Loucy (cell line): Measurements from ENCODE around the gene LCMT2.

Source experiments
- H2AFZ ChIP-seq: fragments of 200-600 bp; sonication (generic); 2 replicates; pipeline ENCODE4 v1.6.0; 2016; ENCODE audit warnings: antibody characterized with exemption, mild to moderate bottlenecking, low read length, moderate library complexity
- H3F3A ChIP-seq: fragments of 200-600 bp; 2 replicates; pipeline ENCODE4 v1.6.0; 2016; ENCODE audit warnings: antibody characterized with exemption, low read depth, mild to moderate bottlenecking
- H3K27me3 ChIP-seq: fragments of 200-600 bp; sonication (generic); 2 replicates; pipeline ENCODE4 v1.6.1; 2014; ENCODE audit warnings: low read length, mild to moderate bottlenecking; ENCODE audit not compliant: insufficient read depth, poor library complexity, severe bottlenecking
- H3K36me3 ChIP-seq: fragments of 200-600 bp; sonication (generic); 2 replicates; pipeline ENCODE4 v1.6.1; 2016; ENCODE audit warnings: low read length; ENCODE audit not compliant: insufficient read depth
- H3K4me1 ChIP-seq: fragments of 200-600 bp; sonication (generic); 2 replicates; pipeline ENCODE4 v1.5.1; 2014; ENCODE audit warnings: low read length, mild to moderate bottlenecking; ENCODE audit not compliant: insufficient read depth, poor library complexity, severe bottlenecking
- H3K4me2 ChIP-seq: fragments of 200-600 bp; sonication (generic); 2 replicates; pipeline ENCODE4 v1.6.0; 2014; ENCODE audit warnings: antibody characterized with exemption, low read length, low read depth, mild to moderate bottlenecking; ENCODE audit not compliant: poor library complexity, severe bottlenecking
- H3K4me3 ChIP-seq: fragments of 200-600 bp; sonication (generic); 2 replicates; pipeline ENCODE4 v1.5.1; 2014; ENCODE audit warnings: low read length, mild to moderate bottlenecking, mixed read lengths; ENCODE audit not compliant: poor library complexity, severe bottlenecking
- H3K79me2 ChIP-seq: fragments of 200-600 bp; sonication (generic); 2 replicates; pipeline ENCODE4 v1.6.1; 2014; ENCODE audit warnings: low read length; ENCODE audit not compliant: insufficient read depth
- H3K9ac ChIP-seq: fragments of 200-600 bp; sonication (generic); 2 replicates; pipeline ENCODE4 v1.6.0; 2014; ENCODE audit warnings: mild to moderate bottlenecking, low read depth, low read length, moderate library complexity; ENCODE audit not compliant: poor library complexity, severe bottlenecking
- H3K9me2 ChIP-seq: fragments of 200-600 bp; sonication (generic); replicated peaks from 2 replicates; pipeline ENCODE4 v1.6.1; 2016; ENCODE audit warnings: low read depth, low read length, mixed read lengths
- H3K9me3 ChIP-seq: fragments of 200-600 bp; sonication (generic); 2 replicates; pipeline ENCODE4 v1.6.1; 2014; ENCODE audit warnings: mild to moderate bottlenecking, antibody characterized with exemption, low read length, low read depth; ENCODE audit not compliant: insufficient read depth
- H4K20me1 ChIP-seq: fragments of 200-600 bp; sonication (generic); 2 replicates; pipeline ENCODE4 v1.6.0; 2014; ENCODE audit warnings: antibody characterized with exemption, low read length, mild to moderate bottlenecking; ENCODE audit not compliant: insufficient read depth, poor library complexity, severe bottlenecking
- CTCF ChIP-seq: fragments of 200-600 bp; sonication (generic); conservative IDR thresholded peaks from 2 replicates; pipeline ENCODE4 v1.5.1; 2014; ENCODE audit warnings: mild to moderate bottlenecking, antibody characterized with exemption, low read length
- EZH2phosphoT487 ChIP-seq: fragments of 200-600 bp; IDR thresholded peaks from 2 replicates; pipeline ENCODE4 v1.6.1; 2018; ENCODE audit warnings: antibody characterized with exemption, mild to moderate bottlenecking, moderate library complexity, borderline replicate concordance

LCMT2 gene

GRCh38 chr15:43325039-43325684 is 5.2 kb downstream of the LCMT2 start:
- Histone ChIP-seq H3K9me2 (no peaks in the 10 kb centered on the region), H3K9ac (no peak overlapping the region), H3K9me3 (no peaks in the 10 kb centered on the region), H3K27me3 (peaks cover 4% of the 10 kb centered on the region), H3K4me2 (no peak overlapping the region), H3K4me1 (peaks cover 24% of the 10 kb centered on the region), H3K4me3 (no peak overlapping the region), H4K20me1 (peaks cover 10% of the 10 kb centered on the region), H3K79me2 (peaks cover 28% of the 10 kb centered on the region), H3K36me3 (no peaks in the 10 kb centered on the region), H2AFZ (no peak overlapping the region), H3F3A (peaks cover 4% of the 10 kb centered on the region; the same call in 1 of the 2 replicates)
- TF ChIP-seq EZH2phosphoT487 (no peak), CTCF (no peak)

- Histone ChIP-seq H3K27me3 (no peaks in the 10 kb centered on the region), H3K9me2 (no peaks in the 10 kb centered on the region), H2AFZ (no peak overlapping the region), H4K20me1 (no peaks in the 10 kb centered on the region), H3F3A (no peaks in the 10 kb centered on the region), H3K79me2 (no peaks in the 10 kb centered on the region), H3K4me2 (no peak overlapping the region), H3K9me3 (no peaks in the 10 kb centered on the region), H3K4me3 (no peak overlapping the region), H3K9ac (no peak overlapping the region), H3K36me3 (no peaks in the 10 kb centered on the region), H3K4me1 (no peaks in the 10 kb centered on the region)
- TF ChIP-seq CTCF (no peak), EZH2phosphoT487 (no peak)
Measured at GRCh38 chr15:43318990-43319771, 11.2 kb downstream of the LCMT2 start.

- no peaks in the 10 kb centered on the region for H3K79me2 ChIP-seq
- no peak overlapping the region for H3K9ac ChIP-seq
- no peaks in the 10 kb centered on the region for H3K4me1 ChIP-seq
- H3K27me3 ChIP-seq, result no peaks in the 10 kb centered on the region
- no peaks in the 10 kb centered on the region for H3K9me2 ChIP-seq
- no peak overlapping the region for H2AFZ ChIP-seq
- H3K9me3 ChIP-seq, result no peaks in the 10 kb centered on the region
- no peak overlapping the region for H3K4me2 ChIP-seq
- H3F3A ChIP-seq, result no peaks in the 10 kb centered on the region
- no peaks in the 10 kb centered on the region for H4K20me1 ChIP-seq
- no peak for TF ChIP-seq CTCF
- no peak for TF ChIP-seq EZH2phosphoT487
- no peak overlapping the region for H3K4me3 ChIP-seq
- no peaks in the 10 kb centered on the region for H3K36me3 ChIP-seq
Measured at GRCh38 chr15:43317566-43318184, 12.7 kb downstream of the LCMT2 start.
